Glomerular endothelial cell (primary cell): ENCODE data around the gene PARD3. TPM values are rescaled to one million over a fixed set of nuclear protein-coding genes. Genes with fewer than 3 reads are reported as not detected.
"Not testable (repeated sequence)": the region's sequence is repeated elsewhere in the genome, so short reads cannot be mapped to it uniquely, and the experiment has no call there.

ENCODE experiments used
- DNase-seq: peaks from one replicate; pipeline ENCODE4 v3.0.0-alpha.2; 2011; ENCODE audit warnings: low read depth, low spot score; ENCODE audit errors: extremely low read depth
- total RNA-seq: library from RNA; depleted of rRNA; stranded (reverse); fragments of >200 nt; gene quantifications from 2 replicates; pipeline ENCODE4 v1.2.3, GENCODE V29; 2015

The PARD3 gene
- total RNA-seq, 1 donor from 2014 or later: 23.0 TPM

GRCh38 chr10:34719746-34720145 is 95.3 kb downstream of the PARD3 start:
- no peak for DNase-seq

GRCh38 chr10:34719328-34719727 is 95.8 kb downstream of the PARD3 start:
- no peak for DNase-seq

- DNase-seq: no peak
Observed at GRCh38 chr10:34717429-34717828, 97.7 kb downstream of the PARD3 start.

GRCh38 chr10:34716958-34717357 is 98.1 kb downstream of the PARD3 start:
- no peak for DNase-seq

GRCh38 chr10:34716234-34716633 is 98.9 kb downstream of the PARD3 start:
- DNase-seq: no peak

GRCh38 chr10:34715511-34716187 is 99.4 kb downstream of the PARD3 start:
- no peak for DNase-seq

- no peak for DNase-seq
Observed at GRCh38 chr10:34713875-34714274, 101.2 kb downstream of the PARD3 start.

GRCh38 chr10:34711500-34711899 is 103.6 kb downstream of the PARD3 start:
- no peak for DNase-seq

GRCh38 chr10:34710391-34710751 is 104.7 kb downstream of the PARD3 start:
- no peak for DNase-seq

- DNase-seq: no peak
Observed at GRCh38 chr10:34709637-34710390, 105.3 kb downstream of the PARD3 start.

GRCh38 chr10:34707656-34708055 is 107.4 kb downstream of the PARD3 start:
- no peak for DNase-seq

GRCh38 chr10:34706992-34707391 is 108.1 kb downstream of the PARD3 start:
- not testable (repeated sequence) for DNase-seq

- DNase-seq: no peak
Observed at GRCh38 chr10:34706147-34706546, 108.9 kb downstream of the PARD3 start.

- no peak for DNase-seq
Observed at GRCh38 chr10:34705563-34705962, 109.5 kb downstream of the PARD3 start.

GRCh38 chr10:34704526-34705184 is 110.4 kb downstream of the PARD3 start:
- DNase-seq: no peak

- no peak for DNase-seq
Observed at GRCh38 chr10:34702982-34703381, 112.1 kb downstream of the PARD3 start.

GRCh38 chr10:34702093-34702937 is 112.8 kb downstream of the PARD3 start:
- no peak for DNase-seq

- no peak for DNase-seq
Observed at GRCh38 chr10:34701194-34701593, 113.9 kb downstream of the PARD3 start.

- DNase-seq: not testable (repeated sequence)
Observed at GRCh38 chr10:34700752-34701151, 114.3 kb downstream of the PARD3 start.

- no peak for DNase-seq
Observed at GRCh38 chr10:34699904-34700517, 115.1 kb downstream of the PARD3 start.
